Stomach (tissue), 4 donors: ENCODE data around the gene ATP10B.

Experiments
- CTCF ChIP-seq, 7 experiments: fragments of 450-650 bp in 4 of 7; fragments of 200-600 bp in 3 of 7; sonication (generic) in 3 of 7; IDR thresholded peaks; one replicate each; pipeline ENCODE4 v1.5.1; 2016 to 2019; ENCODE audit warnings: antibody characterized with exemption in 7 of 7, control low read depth in 2 of 7, mild to moderate bottlenecking in 1 of 7
- EP300 ChIP-seq: sonication (generic); formaldehyde crosslinking; IDR thresholded peaks from one replicate; pipeline ENCODE4 v1.6.1; 2017; ENCODE audit warnings: antibody characterized with exemption
- POLR2A ChIP-seq, 4 donors: fragments of 450-650 bp; IDR thresholded peaks; one replicate each; pipeline ENCODE4 v1.6.1; 2016; ENCODE audit warnings: antibody characterized with exemption in 4 of 4, control low read depth in 2 of 4, mild to moderate bottlenecking in 1 of 4, moderate library complexity in 1 of 4

DNA sequence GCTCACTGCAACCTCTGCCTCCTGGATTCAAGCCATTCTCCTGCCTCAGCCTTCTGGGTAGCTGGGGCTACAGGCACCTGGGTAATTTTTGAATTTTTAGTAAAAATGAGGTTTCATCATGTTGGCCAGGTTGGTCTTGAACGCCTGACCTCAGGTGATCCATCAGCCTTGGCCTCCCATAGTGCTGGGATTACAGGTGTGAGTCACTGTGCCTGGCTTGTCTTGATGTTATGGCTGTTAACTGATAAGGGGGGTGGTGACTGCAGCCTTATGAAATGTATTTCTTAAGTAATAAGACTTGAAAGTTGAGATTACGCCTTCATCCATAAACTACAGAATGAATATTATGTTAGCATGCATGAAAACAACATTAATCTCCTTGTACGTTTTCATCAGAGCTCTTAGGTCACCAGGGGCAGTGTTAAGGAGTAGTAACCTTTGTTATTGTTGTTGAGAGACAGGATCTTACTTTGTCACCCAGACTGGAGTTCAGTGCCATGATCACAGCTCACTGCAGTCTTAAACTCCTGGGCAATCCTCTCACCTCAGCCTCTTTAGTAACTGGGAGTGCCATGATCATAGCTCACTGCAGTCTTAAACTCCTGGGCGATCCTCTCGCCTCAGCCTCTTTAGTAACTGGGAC, 148.3 kb downstream of the ATP10B start:
- TF ChIP-seq POLR2A (IDR thresholded peaks at IDR 0.05), result no peak
- no peak for TF ChIP-seq CTCF (IDR thresholded peaks at IDR 0.05)
- no peak for TF ChIP-seq EP300
